Superior temporal gyrus (tissue), 1 donor: ENCODE data around the gene TAT.

ENCODE experiments used
- DNase-seq: peaks from one replicate; pipeline ENCODE4 v3.0.0-alpha.2; 2016; ENCODE audit errors: extremely low spot score

Gene TAT

DNA sequence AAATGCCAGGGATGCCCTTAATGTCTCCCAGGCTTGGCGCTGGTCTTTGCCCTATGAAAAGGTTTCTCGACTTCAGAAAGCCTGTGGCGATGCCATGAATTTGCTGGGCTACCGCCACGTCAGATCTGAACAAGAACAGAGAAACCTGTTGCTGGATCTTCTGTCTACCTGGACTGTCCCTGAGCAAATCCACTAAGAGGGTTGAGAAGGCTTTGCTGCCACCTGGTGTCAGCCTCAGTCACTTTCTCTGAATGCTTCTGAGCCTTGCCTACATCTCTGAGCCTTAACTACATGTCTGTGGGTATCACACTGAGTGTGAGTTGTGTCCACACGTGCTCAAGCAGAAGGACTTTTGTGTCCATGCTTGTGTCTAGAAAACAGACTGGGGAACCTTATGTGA, 39.2 kb downstream of the TAT start:
- DNase-seq = peak; percentile 59

DNA sequence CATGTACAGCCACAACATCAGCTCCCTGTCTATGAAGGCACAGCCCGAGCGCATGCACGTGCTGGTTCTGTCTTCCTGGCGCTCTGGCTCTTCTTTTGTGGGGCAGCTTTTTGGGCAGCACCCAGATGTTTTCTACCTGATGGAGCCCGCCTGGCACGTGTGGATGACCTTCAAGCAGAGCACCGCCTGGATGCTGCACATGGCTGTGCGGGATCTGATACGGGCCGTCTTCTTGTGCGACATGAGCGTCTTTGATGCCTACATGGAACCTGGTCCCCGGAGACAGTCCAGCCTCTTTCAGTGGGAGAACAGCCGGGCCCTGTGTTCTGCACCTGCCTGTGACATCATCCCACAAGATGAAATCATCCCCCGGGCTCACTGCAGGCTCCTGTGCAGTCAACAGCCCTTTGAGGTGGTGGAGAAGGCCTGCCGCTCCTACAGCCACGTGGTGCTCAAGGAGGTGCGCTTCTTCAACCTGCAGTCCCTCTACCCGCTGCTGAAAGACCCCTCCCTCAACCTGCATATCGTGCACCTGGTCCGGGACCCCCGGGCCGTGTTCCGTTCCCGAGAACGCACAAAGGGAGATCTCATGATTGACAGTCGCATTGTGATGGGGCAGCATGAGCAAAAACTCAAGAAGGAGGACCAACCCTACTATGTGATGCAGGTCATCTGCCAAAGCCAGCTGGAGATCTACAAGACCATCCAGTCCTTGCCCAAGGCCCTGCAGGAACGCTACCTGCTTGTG, 40.0 kb downstream of the TAT start:
- no peak for DNase-seq

DNA sequence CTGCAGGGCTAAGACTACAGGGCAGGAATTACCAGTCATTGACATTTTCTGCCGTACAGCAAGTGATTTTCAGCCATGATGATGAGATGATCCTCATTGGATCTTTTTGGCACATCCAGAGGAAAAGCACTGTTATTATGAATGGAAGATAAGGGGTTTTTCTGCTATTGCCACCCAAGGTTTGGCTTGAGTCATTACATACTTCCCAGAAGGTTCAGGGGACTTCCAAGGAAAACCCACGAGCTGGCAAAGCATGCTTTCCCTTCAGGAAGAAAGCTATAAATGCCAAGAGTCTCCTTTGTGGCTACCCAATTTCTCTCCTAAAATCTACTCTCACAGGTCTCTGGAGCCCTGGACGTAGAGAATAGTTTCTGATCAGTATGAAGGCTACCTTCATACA, 44.5 kb downstream of the TAT start:
- DNase-seq = no peak

DNA sequence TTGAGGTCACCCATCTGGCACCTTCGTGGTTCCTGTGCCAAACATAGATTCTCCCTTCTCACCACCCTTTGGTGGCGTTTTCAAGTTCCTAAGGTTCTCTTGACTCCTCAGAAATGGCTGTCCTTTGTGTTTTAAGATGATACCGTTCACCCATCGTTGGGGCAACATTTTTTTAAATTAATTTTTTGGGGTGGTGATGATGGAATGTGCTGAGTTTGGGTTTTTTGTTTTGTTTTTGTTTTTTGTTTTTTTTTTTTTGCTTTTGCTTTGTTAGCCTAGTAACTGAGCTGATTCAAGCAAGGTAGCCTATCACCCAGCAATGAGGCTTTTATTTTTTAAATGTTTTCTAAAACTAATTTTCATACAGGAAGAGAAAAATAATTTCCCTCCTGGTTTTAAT, 48.0 kb downstream of the TAT start:
- no peak for DNase-seq

DNA sequence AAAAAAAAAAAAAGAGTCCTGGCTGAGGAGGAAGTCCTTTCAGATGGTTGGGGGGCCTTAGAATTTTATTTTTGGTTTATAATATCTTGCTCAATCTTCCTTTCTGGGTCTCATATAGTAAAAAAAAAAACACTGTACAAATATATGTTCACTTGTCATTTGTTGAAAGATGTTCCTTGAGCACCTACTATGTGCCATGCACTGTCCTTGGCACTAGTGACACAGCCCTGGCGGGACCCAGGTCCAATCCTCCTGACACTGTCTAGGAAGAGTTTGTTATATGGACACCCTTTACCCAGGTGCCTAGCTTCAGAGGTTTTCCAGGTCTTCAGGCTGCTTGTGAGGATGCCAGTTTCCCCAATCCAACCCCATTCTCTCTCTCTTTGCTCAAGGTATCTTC, 48.6 kb downstream of the TAT start:
- DNase-seq = no peak

DNA sequence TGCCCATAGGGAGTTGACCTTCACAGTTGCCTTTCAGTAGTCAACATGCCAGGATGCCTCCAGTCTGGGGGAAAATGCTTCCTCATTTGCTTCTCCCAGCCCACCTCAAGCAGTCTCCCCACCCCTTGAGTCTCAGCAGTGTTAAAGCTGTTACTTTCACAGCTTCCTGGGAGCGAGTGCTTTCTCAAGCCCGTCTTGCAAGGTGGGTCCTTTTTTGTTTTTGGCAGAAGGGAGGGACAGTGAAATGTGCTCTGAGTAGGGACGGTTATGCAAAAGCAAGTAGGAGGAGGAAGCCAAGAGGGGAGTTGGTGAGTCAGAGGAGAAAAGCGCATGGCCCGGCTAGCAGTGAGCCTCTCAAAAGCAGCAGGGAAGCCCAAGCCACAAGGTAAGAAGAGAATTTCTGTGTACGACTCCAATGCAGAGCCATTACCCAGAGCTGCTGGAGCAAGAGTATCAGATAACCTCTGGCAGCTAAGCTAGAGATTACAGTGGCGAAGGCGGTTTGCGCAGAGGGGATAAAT, 50.7 kb downstream of the TAT start, which contains the start of gene CHST4:
Gene CHST4 (plus strand): TSS at position 316 of the 521 bp plus-strand sequence. CDS start 10,252 bp downstream, outside the sequence.
- no peak for DNase-seq

DNA sequence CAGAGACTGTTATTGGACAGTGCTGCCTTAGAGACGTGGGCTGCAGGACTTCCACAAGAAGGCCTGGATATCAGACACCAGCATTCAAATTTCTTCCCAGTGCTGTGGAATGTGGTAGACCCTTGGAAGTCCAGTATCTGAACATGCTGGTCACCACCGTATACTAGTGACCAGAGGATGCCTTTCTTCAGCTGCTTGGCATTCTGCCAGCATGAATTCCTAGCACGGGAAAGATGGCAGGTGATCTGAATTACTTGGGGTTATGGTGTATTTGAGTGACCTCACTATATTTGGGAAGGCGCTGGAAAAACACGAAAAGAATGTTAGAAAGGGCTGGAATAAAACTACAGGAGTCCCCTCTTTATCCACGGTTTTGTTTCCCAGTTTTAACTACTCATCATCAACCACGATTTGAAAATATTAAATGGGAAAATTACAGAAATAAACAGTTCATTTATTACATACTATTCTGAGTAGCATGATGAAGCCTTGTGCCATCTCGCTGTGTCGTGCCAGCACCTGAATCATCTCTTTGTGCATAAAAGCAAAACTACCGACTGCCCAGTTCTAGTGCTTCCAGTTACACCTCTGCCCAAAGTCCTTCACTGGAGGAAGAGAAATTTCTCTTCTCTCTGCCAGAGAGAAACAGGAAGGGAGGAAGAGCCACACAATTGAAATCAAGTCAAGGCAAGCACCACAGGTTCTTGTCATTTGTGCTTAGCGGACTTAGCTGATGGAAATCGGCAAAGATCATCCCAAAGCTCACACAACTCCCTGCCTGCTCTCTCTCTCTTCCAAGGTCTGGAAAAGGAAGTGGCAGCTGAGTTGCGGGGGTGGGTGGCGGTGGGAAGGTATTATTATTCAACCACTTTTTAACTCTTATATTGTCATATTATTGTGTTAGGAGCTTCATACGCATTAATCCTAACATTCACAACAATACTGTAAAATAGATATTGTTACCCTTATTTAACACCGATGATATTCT, 52.0 kb downstream of the TAT start:
- DNase-seq = no peak

DNA sequence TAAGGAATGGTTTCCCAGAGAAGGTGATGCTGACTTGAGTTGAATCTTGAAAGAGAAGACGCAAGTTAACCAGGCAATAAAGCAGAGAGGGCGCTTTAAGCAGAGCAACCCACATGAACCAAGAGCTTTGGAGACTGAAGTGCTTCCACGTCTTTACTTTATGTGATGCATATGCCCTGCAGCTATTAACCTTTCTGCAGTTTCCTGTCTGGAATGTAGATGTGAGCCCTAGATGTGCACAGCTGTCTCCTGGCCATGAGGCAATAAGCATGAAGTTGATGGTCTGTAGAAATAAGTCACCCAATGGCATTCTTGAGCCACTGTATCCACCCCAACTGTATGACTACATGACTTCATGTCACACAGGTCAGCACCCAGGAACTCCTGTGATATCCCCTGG, 56.3 kb downstream of the TAT start:
- DNase-seq = no peak
